Neural crest cell (in vitro differentiated cells): ENCODE results near the gene COX11. TPM values are rescaled to one million over a fixed set of nuclear protein-coding genes. Genes with fewer than 3 reads are reported as not detected.

Source experiments
- DNase-seq: peaks from one replicate; pipeline ENCODE4 v3.0.0; 2021; ENCODE audit warnings: low read depth, mixed read lengths, low spot score
- H3K27ac Mint-ChIP-seq: one replicate; pipeline ENCODE4 v1.8.0; 2021; ENCODE audit warnings: mild to moderate bottlenecking, mixed read lengths; ENCODE audit not compliant: unreplicated experiment
- H3K27me3 Mint-ChIP-seq: 2 replicates; pipeline ENCODE4 v1.8.0; 2021; ENCODE audit warnings: low read depth, mild to moderate bottlenecking, mixed read lengths
- H3K36me3 Mint-ChIP-seq: 2 replicates; pipeline ENCODE4 v1.8.0; 2021; ENCODE audit warnings: low read depth, mild to moderate bottlenecking, mixed read lengths
- H3K4me1 Mint-ChIP-seq: 2 replicates; pipeline ENCODE4 v1.8.0; 2021; ENCODE audit warnings: mixed read lengths
- H3K4me3 Mint-ChIP-seq: one replicate; pipeline ENCODE4 v1.8.0; 2021; ENCODE audit warnings: mild to moderate bottlenecking, mixed read lengths
- H3K9me3 Mint-ChIP-seq: 2 replicates; pipeline ENCODE4 v1.8.0; 2021; ENCODE audit warnings: mixed read lengths
- total RNA-seq: library from RNA; stranded (reverse); gene quantifications from 2 replicates; pipeline ENCODE4 v1.2.1, GENCODE V29; 2021
- TF ChIP-seq, protein P1 (sequence below): fragments of 200-600 bp; sonication (generic); conservative IDR thresholded peaks from 2 replicates; pipeline ENCODE4 v1.5.0; 2021; ENCODE audit warnings: antibody characterized with exemption, mild to moderate bottlenecking

The COX11 gene
- total RNA-seq, 1 donor from 2014 or later = 73.0 TPM

GRCh38 chr17:54982399-54982798 lies 13.9 kb upstream of the COX11 start:
- TF ChIP-seq, protein P1, sequence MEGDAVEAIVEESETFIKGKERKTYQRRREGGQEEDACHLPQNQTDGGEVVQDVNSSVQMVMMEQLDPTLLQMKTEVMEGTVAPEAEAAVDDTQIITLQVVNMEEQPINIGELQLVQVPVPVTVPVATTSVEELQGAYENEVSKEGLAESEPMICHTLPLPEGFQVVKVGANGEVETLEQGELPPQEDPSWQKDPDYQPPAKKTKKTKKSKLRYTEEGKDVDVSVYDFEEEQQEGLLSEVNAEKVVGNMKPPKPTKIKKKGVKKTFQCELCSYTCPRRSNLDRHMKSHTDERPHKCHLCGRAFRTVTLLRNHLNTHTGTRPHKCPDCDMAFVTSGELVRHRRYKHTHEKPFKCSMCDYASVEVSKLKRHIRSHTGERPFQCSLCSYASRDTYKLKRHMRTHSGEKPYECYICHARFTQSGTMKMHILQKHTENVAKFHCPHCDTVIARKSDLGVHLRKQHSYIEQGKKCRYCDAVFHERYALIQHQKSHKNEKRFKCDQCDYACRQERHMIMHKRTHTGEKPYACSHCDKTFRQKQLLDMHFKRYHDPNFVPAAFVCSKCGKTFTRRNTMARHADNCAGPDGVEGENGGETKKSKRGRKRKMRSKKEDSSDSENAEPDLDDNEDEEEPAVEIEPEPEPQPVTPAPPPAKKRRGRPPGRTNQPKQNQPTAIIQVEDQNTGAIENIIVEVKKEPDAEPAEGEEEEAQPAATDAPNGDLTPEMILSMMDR = no peak
- Mint-ChIP-seq H3K9me3 (peaks cover 18% of the 10 kb centered on the region), H3K27me3 (no peaks in the 10 kb centered on the region), H3K4me3 (no peak overlapping the region), H3K27ac (no peak overlapping the region), H3K36me3 (peaks cover 30% of the 10 kb centered on the region), H3K4me1 (no peaks in the 10 kb centered on the region)
- DNase-seq = no peak

DNA sequence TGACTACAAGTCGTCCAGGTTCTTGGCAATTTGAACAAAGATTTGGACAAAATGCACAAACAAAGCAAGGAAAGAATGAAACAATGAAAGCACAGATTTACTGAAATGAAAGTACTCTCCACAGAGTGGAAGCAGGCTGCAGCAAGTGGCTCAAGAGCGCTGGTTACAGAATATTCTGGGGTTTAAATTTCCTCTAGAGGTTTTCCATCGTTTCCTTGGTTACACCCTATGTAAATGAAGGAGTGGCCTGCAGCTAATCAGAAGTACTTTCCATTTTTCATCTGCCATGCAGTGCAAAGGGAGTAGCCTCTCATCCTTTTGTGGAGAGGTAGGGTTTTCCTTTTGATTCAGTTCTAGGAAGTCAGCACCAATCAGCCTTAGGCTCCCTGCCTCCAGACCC lies 11.9 kb upstream of the COX11 start:
- no peak for DNase-seq
- Mint-ChIP-seq H3K36me3 (peaks cover 46% of the 10 kb centered on the region), H3K27ac (no peak overlapping the region), H3K4me1 (peaks cover 3% of the 10 kb centered on the region), H3K27me3 (no peaks in the 10 kb centered on the region), H3K9me3 (peaks cover 24% of the 10 kb centered on the region), H3K4me3 (no peak overlapping the region)
- TF ChIP-seq, protein P1 = no peak

DNA sequence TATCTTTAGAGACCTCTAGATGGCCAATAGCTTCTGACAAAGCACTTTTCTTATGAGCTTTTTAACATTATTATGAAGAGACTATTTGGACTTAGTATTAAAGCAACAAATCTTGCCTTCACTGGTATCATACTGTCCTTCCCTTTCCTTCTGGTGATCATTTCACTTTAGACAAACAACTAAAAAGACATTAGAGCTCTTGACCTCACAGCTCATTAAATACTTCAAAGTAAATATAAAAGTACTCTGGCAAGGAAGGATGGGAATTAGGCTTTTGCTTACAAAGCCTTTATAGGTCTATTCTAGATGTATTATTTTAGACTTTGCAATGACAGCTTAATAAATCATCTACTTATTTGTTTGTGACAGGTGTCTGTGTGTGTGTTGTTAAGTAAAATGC lies 11.2 kb upstream of the COX11 start:
- Mint-ChIP-seq H3K4me1 (peaks cover 3% of the 10 kb centered on the region), H3K4me3 (no peak overlapping the region), H3K27ac (no peak overlapping the region), H3K36me3 (peaks cover 47% of the 10 kb centered on the region), H3K27me3 (no peaks in the 10 kb centered on the region), H3K9me3 (peaks cover 24% of the 10 kb centered on the region)
- TF ChIP-seq, protein P1 = no peak
- no peak for DNase-seq

DNA sequence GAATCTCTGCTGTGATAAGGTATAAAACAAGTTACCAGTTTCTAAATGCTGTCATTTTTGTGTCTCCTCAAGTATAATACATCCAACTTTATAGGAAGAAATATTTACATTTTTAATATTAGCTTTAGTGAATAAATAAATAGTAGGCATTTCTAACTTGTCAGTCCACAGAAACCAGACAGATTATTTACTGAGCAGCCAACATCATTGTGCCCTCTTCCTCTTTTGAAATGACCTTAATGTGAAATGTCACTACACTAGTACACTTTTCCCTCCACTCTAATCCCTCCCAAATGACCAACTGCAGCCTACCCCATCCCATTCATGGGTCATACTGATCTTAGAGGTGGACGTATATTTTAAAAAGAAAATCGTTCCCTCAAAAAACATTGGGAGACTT lies 9.3 kb upstream of the COX11 start:
- Mint-ChIP-seq H3K36me3 (peaks cover 46% of the 10 kb centered on the region), H3K27ac (no peak overlapping the region), H3K27me3 (no peaks in the 10 kb centered on the region), H3K4me1 (peaks cover 3% of the 10 kb centered on the region), H3K9me3 (peaks cover 24% of the 10 kb centered on the region), H3K4me3 (no peak overlapping the region)
- TF ChIP-seq, protein P1 = no peak
- no peak for DNase-seq

GRCh38 chr17:54976316-54976715 lies 7.9 kb upstream of the COX11 start:
- no peaks in the 10 kb centered on the region for H3K27me3 Mint-ChIP-seq
- H3K4me1 Mint-ChIP-seq = peaks cover 5% of the 10 kb centered on the region

More at GRCh38 chr17:54976316-54976715, 7.9 kb upstream of the COX11 start:
- H3K4me3 Mint-ChIP-seq = no peak overlapping the region
- H3K27ac Mint-ChIP-seq = no peak overlapping the region
- peaks cover 22% of the 10 kb centered on the region for H3K9me3 Mint-ChIP-seq
- no peak for DNase-seq
- H3K36me3 Mint-ChIP-seq = peaks cover 49% of the 10 kb centered on the region
- TF ChIP-seq, protein P1 = no peak
